NAMALWA (cell line): ENCODE results near the gene SCNN1G.
A peak's percentile ranks its signal among the peaks of the same experiment; 100 is the strongest.
"Not testable (repeated sequence)": the region's sequence is repeated elsewhere in the genome, so short reads cannot be mapped to it uniquely, and the experiment has no call there.

Source experiments
- DNase-seq: peaks from one replicate; pipeline ENCODE4 v3.0.0-alpha.2; 2015; ENCODE audit warnings: low spot score

SCNN1G gene

GRCh38 chr16:23182679-23183542, at the start of gene SCNN1G:
Gene SCNN1G (plus strand): TSS chr16:23182745. CDS start chr16:23186272, 3,527 bp downstream.
- no peak for DNase-seq

- DNase-seq: no peak
Measured at GRCh38 chr16:23132775-23133463, 49.6 kb upstream of the SCNN1G start.

- no peak for DNase-seq
Measured at GRCh38 chr16:23134274-23134673, 48.3 kb upstream of the SCNN1G start.

- no peak for DNase-seq
Measured at GRCh38 chr16:23137256-23137655, 45.3 kb upstream of the SCNN1G start.

- no peak for DNase-seq
Measured at GRCh38 chr16:23137818-23138217, 44.7 kb upstream of the SCNN1G start.

GRCh38 chr16:23140107-23140506, 42.4 kb upstream of the SCNN1G start:
- DNase-seq: no peak

GRCh38 chr16:23141033-23141432, 41.5 kb upstream of the SCNN1G start:
- no peak for DNase-seq

- DNase-seq: no peak
Measured at GRCh38 chr16:23141500-23141899, 41.0 kb upstream of the SCNN1G start.

GRCh38 chr16:23141959-23142740, 40.4 kb upstream of the SCNN1G start:
- no peak for DNase-seq

- DNase-seq: no peak
Measured at GRCh38 chr16:23143391-23143790, 39.2 kb upstream of the SCNN1G start.

- DNase-seq: not testable (repeated sequence)
Measured at GRCh38 chr16:23144393-23144792, 38.2 kb upstream of the SCNN1G start.

GRCh38 chr16:23145186-23145585, 37.4 kb upstream of the SCNN1G start:
- no peak for DNase-seq

- DNase-seq: no peak
Measured at GRCh38 chr16:23145608-23146007, 36.9 kb upstream of the SCNN1G start.

- no peak for DNase-seq
Measured at GRCh38 chr16:23146877-23147601, 35.5 kb upstream of the SCNN1G start.

GRCh38 chr16:23147666-23148065, 34.9 kb upstream of the SCNN1G start:
- DNase-seq: no peak

GRCh38 chr16:23148166-23148512, 34.4 kb upstream of the SCNN1G start:
- no peak for DNase-seq

- DNase-seq: peak; percentile 65
Measured at GRCh38 chr16:23148513-23149266, 33.9 kb upstream of the SCNN1G start.

- DNase-seq: peak; percentile 92
Measured at GRCh38 chr16:23149267-23149992, 33.1 kb upstream of the SCNN1G start, which contains the start of gene USP31. Gene USP31 (minus strand): TSS chr16:23149452. CDS start chr16:23149270, 182 bp downstream.

GRCh38 chr16:23149993-23150364, 32.6 kb upstream of the SCNN1G start:
- DNase-seq: no peak

GRCh38 chr16:23152386-23153178, 30.0 kb upstream of the SCNN1G start:
- no peak for DNase-seq
